Measurements from ENCODE around the gene RIMS1. TPM values are rescaled to one million over a fixed set of nuclear protein-coding genes. Genes with fewer than 3 reads are reported as not detected.

RIMS1 gene
- total RNA-seq, 1 experiment from 2014 or later: 0.57 TPM

GRCh38 chr6:72132427-72132826, 246.1 kb downstream of the RIMS1 start:
- CTCF ChIA-PET: no interaction called here
- no peak for TF ChIP-seq CTCF (IDR thresholded peaks at IDR 0.05; ENCODE audit: unreplicated experiment)
- intact Hi-C loops (cut with micrococcal nuclease; ENCODE audit: unreplicated experiment): no loop called here
- no peak for DNase-seq
- Mint-ChIP-seq H3K27me3 (ENCODE audit: unreplicated experiment) (no peaks in the 10 kb centered on the region), H3K9me3 (ENCODE audit: low read depth, unreplicated experiment) (no peaks in the 10 kb centered on the region), H3K27ac (ENCODE audit: unreplicated experiment) (no peak overlapping the region), H3K4me3 (ENCODE audit: low read depth, unreplicated experiment) (no peak overlapping the region), H3K4me1 (ENCODE audit: low read depth, unreplicated experiment) (no peaks in the 10 kb centered on the region), H3K36me3 (ENCODE audit: insufficient read depth, unreplicated experiment) (no peaks in the 10 kb centered on the region)
- BruUV-seq (replicated peaks): no TSS peak

GRCh38 chr6:72132851-72133250, 246.5 kb downstream of the RIMS1 start:
- no TSS peak for BruUV-seq (replicated peaks)
- TF ChIP-seq CTCF (IDR thresholded peaks at IDR 0.05; ENCODE audit: unreplicated experiment): no peak
- Mint-ChIP-seq H3K4me1 (ENCODE audit: low read depth, unreplicated experiment) (no peaks in the 10 kb centered on the region), H3K4me3 (ENCODE audit: low read depth, unreplicated experiment) (no peak overlapping the region), H3K27ac (ENCODE audit: unreplicated experiment) (no peak overlapping the region), H3K9me3 (ENCODE audit: low read depth, unreplicated experiment) (no peaks in the 10 kb centered on the region), H3K27me3 (ENCODE audit: unreplicated experiment) (no peaks in the 10 kb centered on the region), H3K36me3 (ENCODE audit: insufficient read depth, unreplicated experiment) (no peaks in the 10 kb centered on the region)
- DNase-seq: no peak
- intact Hi-C loops (cut with micrococcal nuclease; ENCODE audit: unreplicated experiment): no loop called here
- CTCF ChIA-PET: no interaction called here

DNA sequence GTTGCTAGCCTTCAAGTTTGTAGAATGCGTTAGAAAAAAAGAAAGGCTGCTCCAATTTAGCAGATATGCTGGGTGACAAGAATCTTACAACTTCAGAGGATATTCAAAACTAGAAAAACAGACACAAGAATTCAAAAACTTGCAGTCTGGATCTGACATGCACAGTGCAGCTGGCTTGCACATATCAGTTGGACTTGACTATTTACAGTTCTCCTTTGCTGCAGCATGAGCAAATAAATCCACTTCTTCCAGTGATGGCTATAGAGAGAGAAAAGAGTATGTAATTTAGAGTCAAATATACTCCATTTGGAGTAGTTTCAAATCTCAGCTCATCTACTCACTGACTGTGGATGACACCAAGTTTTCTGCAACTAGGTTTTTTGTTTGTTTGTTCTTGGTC, 247.0 kb downstream of the RIMS1 start:
- Mint-ChIP-seq H3K36me3 (ENCODE audit: insufficient read depth, unreplicated experiment) (no peaks in the 10 kb centered on the region), H3K4me3 (ENCODE audit: low read depth, unreplicated experiment) (no peak overlapping the region), H3K9me3 (ENCODE audit: low read depth, unreplicated experiment) (no peaks in the 10 kb centered on the region), H3K27ac (ENCODE audit: unreplicated experiment) (no peak overlapping the region), H3K27me3 (ENCODE audit: unreplicated experiment) (no peaks in the 10 kb centered on the region), H3K4me1 (ENCODE audit: low read depth, unreplicated experiment) (no peaks in the 10 kb centered on the region)
- no peak for TF ChIP-seq CTCF (IDR thresholded peaks at IDR 0.05; ENCODE audit: unreplicated experiment)
- BruUV-seq (replicated peaks): no TSS peak
- no peak for DNase-seq
- intact Hi-C loops (cut with micrococcal nuclease; ENCODE audit: unreplicated experiment): no loop called here
- CTCF ChIA-PET: no interaction called here

- no peak overlapping the region for H3K27ac Mint-ChIP-seq (ENCODE audit: unreplicated experiment)
- H3K27me3 Mint-ChIP-seq (ENCODE audit: unreplicated experiment): no peaks in the 10 kb centered on the region
- no peak for DNase-seq
- no peaks in the 10 kb centered on the region for H3K4me1 Mint-ChIP-seq (ENCODE audit: low read depth, unreplicated experiment)
- BruUV-seq (replicated peaks): no TSS peak
- intact Hi-C loops (cut with micrococcal nuclease; ENCODE audit: unreplicated experiment): loop anchor here (1.0 to 10.0 kb wide), 3 partner anchors 107 to 272 kb away; no protein-coding TSS in a partner anchor
- H3K9me3 Mint-ChIP-seq (ENCODE audit: low read depth, unreplicated experiment): no peaks in the 10 kb centered on the region
- no peak overlapping the region for H3K4me3 Mint-ChIP-seq (ENCODE audit: low read depth, unreplicated experiment)
- CTCF ChIA-PET: no interaction called here
- H3K36me3 Mint-ChIP-seq (ENCODE audit: insufficient read depth, unreplicated experiment): no peaks in the 10 kb centered on the region
- no peak for TF ChIP-seq CTCF (IDR thresholded peaks at IDR 0.05; ENCODE audit: unreplicated experiment)
Measured at GRCh38 chr6:72140795-72141194, 254.4 kb downstream of the RIMS1 start.
